GM19452 (cell line): ENCODE results near the gene SLC16A3.
"Not testable (repeated sequence)": the region's sequence is repeated elsewhere in the genome, so short reads cannot be mapped to it uniquely, and the experiment has no call there.

ENCODE experiments used
- ATAC-seq: cut with Tn5 transposase; IDR thresholded peaks from one replicate; pipeline ENCODE4 v1.9.1; 2021; ENCODE audit not compliant: unreplicated experiment

SLC16A3 gene

GRCh38 chr17:82259972-82260961, 31.4 kb downstream of the SLC16A3 start:
- not testable (repeated sequence) for ATAC-seq

DNA sequence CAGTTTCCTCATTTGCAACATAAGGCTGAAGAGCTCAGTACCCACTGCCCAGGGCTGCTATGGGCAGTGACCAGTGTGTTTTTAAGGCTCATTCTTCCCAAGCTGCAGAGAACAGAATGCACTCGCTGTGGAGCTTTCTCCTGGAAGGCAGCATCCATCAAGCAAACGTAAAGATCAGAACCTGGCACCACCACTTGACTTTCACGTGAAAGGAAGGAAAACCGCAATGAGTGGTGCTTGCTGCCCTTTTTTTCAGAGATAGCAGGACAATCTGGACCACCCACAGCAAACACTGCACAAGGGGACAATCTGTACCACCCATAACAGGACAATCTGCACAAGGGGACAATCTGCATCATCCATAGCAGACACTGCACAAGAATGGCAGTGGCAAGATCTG, 33.5 kb downstream of the SLC16A3 start:
- ATAC-seq: no peak

DNA sequence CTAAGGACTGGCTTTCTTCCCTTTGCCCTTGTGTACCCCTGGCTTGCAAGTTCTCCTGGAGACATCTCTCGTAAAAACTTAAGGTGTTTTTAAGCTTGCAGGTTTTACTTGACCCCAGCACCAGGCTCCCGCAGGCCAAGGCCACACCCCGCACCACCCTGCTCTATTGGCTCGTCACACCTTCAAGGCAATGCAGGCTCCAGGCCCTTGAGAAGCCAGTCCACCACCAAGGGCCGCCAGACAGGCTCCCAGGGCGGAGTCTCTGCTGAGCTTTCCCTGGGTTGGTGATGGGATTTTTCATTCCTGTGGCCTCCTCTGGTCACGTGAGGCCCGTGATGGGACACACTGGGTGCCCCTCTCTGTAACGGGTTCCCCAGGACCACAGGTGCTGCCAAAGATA, 34.8 kb downstream of the SLC16A3 start:
- ATAC-seq: no peak

GRCh38 chr17:82266142-82266541, 37.3 kb downstream of the SLC16A3 start:
- ATAC-seq: no peak

DNA sequence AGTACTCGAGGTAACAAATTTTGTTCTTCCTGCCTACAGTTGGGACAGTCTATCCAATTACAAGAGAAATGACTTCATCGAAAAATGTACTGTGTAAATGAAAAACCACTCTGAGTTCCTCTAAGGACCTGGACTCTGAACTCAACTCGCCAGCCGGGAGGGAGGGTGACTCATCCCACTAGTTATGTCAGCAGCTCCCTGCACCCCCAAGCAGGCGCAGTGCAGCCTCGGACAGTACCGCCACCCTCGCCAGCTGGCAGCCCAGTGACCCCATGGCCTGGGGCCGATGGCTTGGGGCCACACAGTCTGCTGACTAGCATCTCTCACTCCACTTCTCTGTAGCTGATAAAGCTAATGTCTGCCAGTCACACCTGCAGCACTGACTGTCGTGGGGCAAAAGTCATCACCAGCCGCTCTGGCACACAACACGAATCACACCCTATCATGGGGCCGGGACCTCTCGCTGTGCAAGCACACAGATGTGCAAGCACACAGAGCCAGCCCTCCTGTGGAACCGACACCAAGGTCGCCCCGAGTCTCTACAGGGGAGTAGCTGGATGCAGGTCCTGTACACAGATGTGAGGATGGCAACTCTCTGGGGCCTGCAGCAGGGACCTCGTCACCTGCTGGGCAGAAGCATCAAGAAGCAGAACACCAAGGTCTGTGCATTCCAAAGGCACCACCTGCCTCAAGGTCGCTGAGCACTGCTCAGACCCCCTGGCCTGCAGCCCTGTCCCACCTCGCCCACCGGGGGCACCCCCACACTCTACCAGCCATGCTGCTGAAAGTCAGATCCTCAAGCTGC, 38.9 kb downstream of the SLC16A3 start:
- no peak for ATAC-seq

GRCh38 chr17:82269138-82269881, 40.5 kb downstream of the SLC16A3 start:
- no peak for ATAC-seq

DNA sequence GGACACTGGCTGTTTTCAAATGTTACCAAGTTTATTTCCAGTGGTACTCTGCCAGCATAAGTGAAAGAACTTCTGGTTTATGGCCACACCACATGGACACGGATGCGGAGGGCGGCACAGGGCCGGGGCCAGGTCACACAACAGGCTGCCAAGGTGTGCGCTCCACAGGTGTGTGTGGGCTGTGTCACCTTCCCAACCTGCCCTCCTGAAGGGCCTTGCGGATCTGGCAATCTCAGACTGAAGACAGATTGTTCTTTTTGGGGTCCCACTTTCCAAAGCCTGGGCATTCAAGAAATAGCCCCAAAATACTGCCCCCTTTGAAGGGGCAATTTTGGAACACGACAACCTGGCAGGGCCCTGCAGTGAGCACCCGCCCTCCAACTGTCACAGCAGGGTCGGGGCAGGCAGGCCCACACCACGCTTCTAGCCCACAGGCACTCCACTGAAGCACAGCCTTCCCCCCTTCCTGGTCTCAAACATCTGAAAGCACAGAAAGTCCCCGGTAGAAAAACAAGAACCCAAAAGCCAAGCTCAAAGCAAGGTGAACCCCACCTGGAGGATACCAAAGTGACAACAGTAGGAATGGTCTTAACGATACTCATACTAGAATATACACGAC, 41.1 kb downstream of the SLC16A3 start:
- no peak for ATAC-seq

DNA sequence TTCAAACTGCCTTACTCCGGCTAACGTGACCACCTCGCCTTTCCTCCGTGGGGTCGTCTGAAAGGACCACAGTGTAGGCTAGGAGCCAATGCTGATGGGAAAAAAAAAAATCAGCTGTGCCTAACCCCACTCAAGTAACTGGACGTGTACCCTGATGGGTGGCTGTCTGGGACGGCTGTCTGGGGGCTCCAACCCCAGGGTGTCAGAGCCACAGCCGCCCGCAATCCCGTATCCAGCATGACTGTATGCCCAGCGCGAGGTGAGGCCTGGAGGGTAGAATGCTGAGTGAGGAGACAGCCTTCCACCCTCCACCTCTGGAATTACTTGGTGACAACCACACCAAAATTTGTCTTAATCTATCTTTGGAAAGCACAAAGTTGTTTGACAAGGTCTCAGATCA, 41.8 kb downstream of the SLC16A3 start:
- ATAC-seq: no peak

GRCh38 chr17:82271401-82271800, 42.6 kb downstream of the SLC16A3 start:
- ATAC-seq: no peak

DNA sequence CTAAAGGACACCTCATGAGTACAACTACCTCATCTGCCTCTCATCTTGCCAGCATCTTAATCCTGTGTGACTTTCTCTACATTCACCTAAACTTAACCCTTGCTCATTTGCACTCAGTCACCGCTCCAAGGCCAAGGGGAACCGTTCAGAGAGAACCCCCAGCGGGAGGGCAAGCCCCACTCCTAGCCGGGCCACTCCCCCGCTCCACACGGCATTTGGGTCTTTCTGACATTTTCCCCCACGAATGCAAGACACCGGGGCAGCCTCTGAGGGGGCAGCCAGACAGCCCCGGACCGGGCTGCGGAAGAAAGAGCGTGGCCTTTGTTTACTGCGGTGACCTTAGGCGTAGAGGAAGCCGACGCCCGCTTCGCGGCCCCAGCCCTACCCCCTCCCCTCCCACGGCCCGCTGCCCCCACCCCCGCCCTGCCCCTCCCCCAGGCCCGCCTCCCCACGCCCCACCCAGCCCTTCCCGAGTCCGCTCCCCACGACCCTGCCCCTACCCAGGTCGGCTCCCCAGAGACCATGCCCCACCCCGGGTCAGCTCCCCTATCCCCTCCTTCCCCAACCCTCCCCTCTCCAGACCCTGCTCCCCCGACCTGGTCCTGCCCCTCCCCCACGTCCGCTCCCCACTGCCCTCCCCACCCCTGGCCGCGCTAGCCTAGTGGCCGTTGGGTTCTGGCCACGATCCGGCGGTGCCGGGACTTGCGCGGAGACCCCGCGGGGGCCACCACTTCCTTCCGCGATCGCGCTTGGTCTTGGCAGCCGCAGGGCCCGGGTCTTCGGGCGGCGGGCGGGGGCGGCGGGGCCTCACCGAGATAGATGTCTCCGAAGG, 43.9 kb downstream of the SLC16A3 start:
- ATAC-seq: no peak

DNA sequence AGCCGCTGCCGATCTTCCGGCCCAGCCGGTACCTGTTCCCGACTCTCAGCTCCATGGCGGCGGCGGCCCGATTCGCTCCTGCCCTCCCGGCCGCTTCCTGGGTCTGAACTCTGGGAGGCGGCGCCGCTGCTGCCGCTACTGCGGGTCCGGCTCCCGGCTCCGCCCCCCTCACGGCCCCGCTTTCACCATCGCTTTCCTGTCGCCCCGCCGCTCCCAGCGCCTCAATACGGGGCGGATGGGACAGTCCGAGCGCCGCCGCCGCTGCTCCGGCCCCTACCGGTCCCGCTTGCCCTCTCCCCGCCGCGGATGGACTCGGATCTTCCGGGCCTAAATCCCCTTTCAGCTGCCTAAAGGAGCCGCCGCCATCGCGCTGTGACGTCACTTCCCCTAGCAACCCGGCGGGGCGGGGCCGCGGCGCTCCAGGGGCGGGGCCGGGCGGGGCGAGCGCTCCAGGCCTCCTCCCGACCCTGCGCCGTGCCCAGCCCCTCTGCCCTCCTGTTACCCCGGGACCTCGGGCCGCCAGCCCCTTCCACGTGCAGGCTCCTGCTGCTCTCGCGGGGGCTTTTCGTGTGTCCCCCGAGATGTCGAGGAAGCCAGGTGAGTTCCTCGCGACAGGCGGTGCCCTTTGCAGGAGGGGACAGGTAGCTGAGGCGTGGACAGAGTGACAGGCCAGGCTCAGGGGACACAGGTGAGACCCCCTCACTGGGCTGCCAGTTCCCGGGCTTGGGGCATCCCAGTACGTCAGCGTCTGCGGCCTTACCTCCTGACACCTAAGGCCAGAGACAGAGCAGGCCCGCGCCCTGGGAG, 44.7 kb downstream of the SLC16A3 start, which contains the start of gene CSNK1D:
TSS of gene CSNK1D (minus strand) at position 374 of the 807 bp plus-strand sequence. CDS start at position 55, 319 bp downstream.
- peak; percentile 84 for ATAC-seq

- ATAC-seq: no peak
Measured at GRCh38 chr17:82274134-82275020, 45.5 kb downstream of the SLC16A3 start.

DNA sequence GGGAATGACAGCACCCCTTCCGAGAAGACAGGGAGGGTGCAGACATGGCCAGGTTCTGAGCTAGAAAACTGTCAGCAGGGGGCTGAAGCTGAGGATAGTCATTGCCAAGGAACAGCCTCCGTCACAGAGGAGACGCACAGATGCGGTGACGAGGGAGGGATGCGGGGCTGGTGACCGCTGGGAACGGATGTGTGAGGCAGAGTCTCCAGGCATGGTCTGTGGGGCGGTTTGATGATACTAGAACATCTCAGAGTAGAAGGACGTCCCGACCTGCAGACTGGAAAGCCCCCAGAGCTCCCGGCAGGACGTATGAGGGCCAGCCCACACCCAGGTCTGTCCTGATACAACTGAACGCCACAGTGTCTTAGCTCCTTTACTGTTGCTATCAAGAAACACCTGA, 46.5 kb downstream of the SLC16A3 start:
- no peak for ATAC-seq

- no peak for ATAC-seq
Measured at GRCh38 chr17:82276938-82277337, 48.1 kb downstream of the SLC16A3 start.

DNA sequence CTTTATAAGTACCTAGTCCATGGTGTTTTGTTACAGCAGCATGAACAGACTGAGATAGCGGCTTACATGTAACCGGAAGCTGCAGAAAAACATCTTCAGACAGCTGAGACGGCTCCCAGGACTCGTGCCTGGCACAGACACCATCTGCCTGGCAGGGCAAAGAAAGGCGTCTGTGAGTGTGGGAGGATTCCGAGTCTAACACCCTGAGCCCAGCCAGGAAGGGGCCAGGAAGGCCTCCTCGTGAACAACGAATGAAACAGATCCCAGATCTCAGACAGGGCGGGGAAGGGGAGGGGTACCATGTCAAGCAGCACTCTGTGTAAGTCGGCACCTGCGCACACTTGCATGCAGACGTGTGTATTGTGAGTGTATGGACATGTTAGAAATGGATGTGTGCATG, 49.0 kb downstream of the SLC16A3 start:
- no peak for ATAC-seq

DNA sequence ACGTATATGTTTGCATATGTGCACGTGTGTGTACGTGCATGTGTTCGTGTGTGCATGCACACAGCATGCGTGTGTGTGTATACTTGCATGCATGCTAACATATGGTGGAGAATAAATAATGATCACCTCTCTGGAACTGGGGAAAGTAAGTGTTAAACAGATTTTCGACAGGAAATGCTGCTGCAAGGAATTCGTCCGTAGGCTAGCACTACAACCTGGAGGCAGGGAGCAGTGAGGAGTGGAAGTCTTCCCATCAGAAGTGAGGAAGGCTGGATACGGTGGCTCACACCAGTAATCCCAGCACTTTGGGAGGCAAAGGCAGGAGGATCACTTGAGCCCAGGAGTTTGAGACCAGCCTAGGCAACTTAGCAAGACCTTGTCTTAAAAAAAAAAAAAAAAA, 49.5 kb downstream of the SLC16A3 start:
- ATAC-seq: no peak

DNA sequence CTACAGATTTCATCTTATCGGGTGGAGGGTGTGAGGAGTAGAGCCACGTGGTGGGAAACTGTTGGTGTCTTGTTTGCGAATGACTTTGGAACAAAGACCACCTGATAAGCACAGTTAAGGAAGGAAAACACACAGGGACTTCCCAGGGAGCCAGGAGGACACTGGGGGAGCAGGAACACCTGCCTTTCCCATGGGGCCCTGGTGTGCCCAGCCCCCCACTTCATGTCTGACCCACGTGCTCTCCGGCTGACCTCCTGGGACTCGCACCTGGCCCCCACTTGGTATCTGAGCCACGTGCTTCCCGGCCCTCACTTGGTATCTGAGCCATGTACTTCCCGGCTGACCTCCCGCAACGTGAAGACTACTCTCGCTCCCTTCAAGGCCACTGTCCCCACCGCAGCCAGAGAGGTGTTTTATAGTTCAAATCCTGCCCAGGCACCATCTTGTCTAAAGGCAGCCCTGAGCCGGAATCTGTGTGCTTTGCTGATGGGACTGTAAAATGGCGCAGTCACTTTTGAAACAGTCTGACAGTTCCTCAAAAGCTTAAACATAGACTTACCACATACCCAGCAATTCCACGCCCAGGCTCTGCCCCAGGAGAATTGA, 50.0 kb downstream of the SLC16A3 start:
- ATAC-seq: no peak

DNA sequence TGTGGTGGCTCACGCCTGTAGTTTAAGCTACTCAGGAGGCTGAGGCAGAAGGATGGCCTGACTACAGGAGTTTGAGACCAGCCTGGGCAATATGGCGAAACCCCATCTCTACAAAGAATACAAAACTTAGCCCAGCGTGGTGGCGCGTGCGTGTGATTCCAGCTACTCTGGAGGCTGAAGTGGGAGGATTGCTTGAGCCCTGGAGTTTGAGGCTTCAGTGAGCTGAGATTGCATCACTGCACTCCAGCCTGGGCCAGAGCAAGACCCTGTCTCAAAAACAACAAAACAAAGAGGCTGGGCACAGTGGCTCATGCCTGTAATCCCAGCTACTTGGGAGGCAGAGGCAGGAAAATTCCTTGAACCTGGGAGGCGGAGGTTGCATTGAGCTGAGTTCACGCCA, 51.7 kb downstream of the SLC16A3 start:
- no peak for ATAC-seq
